GM12878 (cell line): ENCODE results near the gene ADCY2. TPM values are rescaled to one million over a fixed set of nuclear protein-coding genes. Genes with fewer than 3 reads are reported as not detected.

ENCODE experiments used
- ATAC-seq: fragments of 200-7000 bp; cut with Tn5 transposase; 3 replicates; pipeline ENCODE4 v1.9.1; 2020; ENCODE audit warnings: mild to moderate bottlenecking, moderate library complexity
- BruUV-seq: library from RNA; stranded (reverse); fragments of 400-500 nt; replicated peaks from 2 replicates; lab custom pipeline; 2021; lab: Mats Ljungman, UMichigan
- CTCF ChIA-PET: fragments of 300-600 bp; sonication (Branson Sonifier 250); formaldehyde crosslinking; extraction: SDS; loops from one replicate; lab custom pipeline; 2021; ENCODE audit warnings: inconsistent platforms; lab: Yijun Ruan, JAX
- POLR2A ChIA-PET: fragments of 350-600 bp; formaldehyde crosslinking; extraction: SDS; loops from one replicate; lab custom pipeline; 2021; ENCODE audit warnings: inconsistent platforms; lab: Charles Lee
- RAD21 ChIA-PET: fragments of 300-600 bp; sonication (Branson Sonifier 250); formaldehyde crosslinking; loops from one replicate; lab custom pipeline; 2023; ENCODE audit warnings: antibody characterized with exemption; ENCODE audit not compliant: unreplicated experiment; lab: Charles Lee
- SMC1A ChIA-PET: fragments of 300-600 bp; sonication (Branson Sonifier 250); formaldehyde crosslinking; loops from one replicate; lab custom pipeline; 2023; ENCODE audit not compliant: unreplicated experiment, uncharacterized antibody; lab: Charles Lee
- DNase-seq: peaks from one replicate; pipeline ENCODE4 v3.0.0-alpha.2; 2011; ENCODE audit warnings: low read depth, low spot score
- FAIRE-seq: peaks from 3 replicates; lab custom pipeline; 2011; peaks lifted over from hg19 to GRCh38; lab: Jason Lieb, UNC
- H2AFZ ChIP-seq: 2 replicates; pipeline ENCODE4 v1.6.0; 2011; ENCODE audit warnings: low read depth, low read length, control low read depth; ENCODE audit not compliant: control insufficient read depth
- H3K27ac ChIP-seq: 2 replicates; pipeline ENCODE4 v1.5.1; 2011; ENCODE audit warnings: control low read depth; ENCODE audit not compliant: control insufficient read depth, insufficient read depth
- H3K27me3 ChIP-seq, 2 experiments: replicated peaks in 1 of 2; 2 replicates each; pipeline versions ENCODE4 v1.6.0 to v1.6.1; 2011; ENCODE audit warnings: low read length in 1 of 2; ENCODE audit not compliant: control insufficient read depth in 2 of 2, insufficient read depth in 2 of 2
- H3K36me3 ChIP-seq, 2 experiments: 2 replicates each; pipeline ENCODE4 v1.5.1; 2011; ENCODE audit warnings: low read length in 1 of 2; ENCODE audit not compliant: control insufficient read depth in 2 of 2, insufficient read depth in 2 of 2
- H3K4me1 ChIP-seq: 2 replicates; pipeline ENCODE4 v1.6.1; 2011; ENCODE audit warnings: mild to moderate bottlenecking, low read length, moderate library complexity, mixed read lengths; ENCODE audit not compliant: control insufficient read depth, insufficient read depth
- H3K4me2 ChIP-seq: 2 replicates; pipeline ENCODE4 v1.6.0; 2011; ENCODE audit warnings: control low read depth; ENCODE audit not compliant: control insufficient read depth, insufficient read depth
- H3K4me3 ChIP-seq: fragments of 200-600 bp; sonication (generic); 2 replicates; pipeline ENCODE4 v1.5.1; 2016
- H3K79me2 ChIP-seq: 2 replicates; pipeline ENCODE4 v1.6.0; 2011; ENCODE audit warnings: low read length; ENCODE audit not compliant: control insufficient read depth, insufficient read depth
- H3K9ac ChIP-seq: 2 replicates; pipeline ENCODE4 v1.8.0; 2011; ENCODE audit warnings: low read length, control low read depth, mixed read lengths; ENCODE audit not compliant: control insufficient read depth, insufficient read depth
- H3K9me3 ChIP-seq: replicated peaks from 3 replicates; pipeline ENCODE4 v1.5.1; 2011; ENCODE audit warnings: mild to moderate bottlenecking, low read length; ENCODE audit not compliant: control insufficient read depth, insufficient read depth
- H4K20me1 ChIP-seq: 2 replicates; pipeline ENCODE4 v1.6.0; 2011; ENCODE audit not compliant: control insufficient read depth, insufficient read depth
- ASH2L ChIP-seq: fragments of 300-600, 200-600 bp; sonication (generic); IDR thresholded peaks from 2 replicates; pipeline ENCODE4 v1.6.1; 2017; ENCODE audit warnings: low read depth, mild to moderate bottlenecking, borderline replicate concordance
- ATF3 ChIP-seq: IDR thresholded peaks from 2 replicates; pipeline ENCODE4 v1.6.1; 2011; ENCODE audit warnings: low read depth, mild to moderate bottlenecking, low read length, moderate library complexity, borderline replicate concordance; ENCODE audit errors: extremely low read depth
- CBFB ChIP-seq: IDR thresholded peaks from 2 replicates; pipeline ENCODE4 v1.6.1; 2016; ENCODE audit warnings: antibody characterized with exemption, low read depth
- CREB1 ChIP-seq: IDR thresholded peaks from 2 replicates; pipeline ENCODE4 v1.6.1; 2012; ENCODE audit warnings: low read depth, mild to moderate bottlenecking, inconsistent platforms
- CTCF ChIP-seq, 3 experiments: IDR thresholded peaks in 2 of 3; conservative IDR thresholded peaks in 1 of 3; 2 replicates each; pipeline ENCODE4 v1.5.1; 2011; ENCODE audit warnings: low read depth in 3 of 3, low read length in 3 of 3, mild to moderate bottlenecking in 3 of 3, control low read depth in 2 of 3, moderate library complexity in 2 of 3, inconsistent platforms in 1 of 3, mixed read lengths in 1 of 3; ENCODE audit not compliant: control insufficient read depth in 2 of 3, insufficient read depth in 1 of 3; ENCODE audit errors: extremely low read depth in 1 of 3
- NFXL1 ChIP-seq: fragments of 450-650 bp; IDR thresholded peaks from 2 replicates; pipeline ENCODE4 v1.6.1; 2017; ENCODE audit warnings: antibody characterized with exemption, mild to moderate bottlenecking, borderline replicate concordance
- RB1 ChIP-seq: fragments of 450-650 bp; formaldehyde crosslinking; IDR thresholded peaks from 2 replicates; pipeline ENCODE4 v1.6.1; 2017; ENCODE audit warnings: mild to moderate bottlenecking, borderline replicate concordance
- TCF12 ChIP-seq: IDR thresholded peaks from 2 replicates; pipeline ENCODE4 v1.6.1; 2011; ENCODE audit warnings: low read depth, mild to moderate bottlenecking, low read length
- WRNIP1 ChIP-seq: IDR thresholded peaks from 2 replicates; pipeline ENCODE4 v1.6.1; 2011; ENCODE audit warnings: low read depth, low read length, improper control_type of control experiment, borderline replicate concordance
- ZSCAN29 ChIP-seq: fragments of 450-650 bp; IDR thresholded peaks from 2 replicates; pipeline ENCODE4 v1.6.1; 2017; ENCODE audit warnings: mild to moderate bottlenecking, moderate library complexity
- WGBS: methylation state at CpG from one replicate; pipeline ENCODE4 v1.1.6; 2016; ENCODE audit warnings: low lambda C conversion rate; ENCODE audit not compliant: insufficient replicate concordance, insufficient coverage; ENCODE audit errors: missing lambda C conversion rate; 5-methylcytosine and 5-hydroxymethylcytosine counted together
- in situ Hi-C: fragments of 300-500 bp; cut with MboI; formaldehyde crosslinking; loops from 9 replicates; pipeline ENCODE4 v1.14.3; 2018; ENCODE audit warnings: mixed read lengths
- intact Hi-C: fragments of 100-400 bp; cut with micrococcal nuclease; formaldehyde crosslinking; loops from one replicate; pipeline ENCODE4 v1.14.2; 2022; ENCODE audit not compliant: unreplicated experiment
- polyA plus RNA-seq, 11 experiments: library from polyadenylated mRNA; depleted of rRNA in 4 of 11; unstranded in 6 of 11; stranded (reverse) in 5 of 11; fragments of >200 nt; fragmentation: Nextera tagmentation in 4 of 11; fragmentation: Illumina TruSeq in 1 of 11; extraction: Ambion mirVana in 4 of 11; extraction: Trizol in 1 of 11; gene quantifications; 1 replicate in 1 of 11; 2 replicates in 10 of 11; pipeline versions ENCODE4 v1.2.1 to v1.2.3, GENCODE V29; 2011 to 2016; ENCODE audit warnings: inconsistent platforms in 2 of 11, missing spikeins in 2 of 11, low read depth in 1 of 11
- total RNA-seq, 4 experiments: library from RNA; depleted of rRNA in 3 of 4; stranded (reverse); fragments of >200 nt in 3 of 4; fragmentation: Illumina TruSeq in 1 of 4; extraction: Trizol in 1 of 4; gene quantifications; 2 replicates each; pipeline versions ENCODE4 v1.2.1 to v1.2.3, GENCODE V29; 2013 to 2021
- TF ChIP-seq, protein P1 (sequence below): fragments of 450-650 bp; IDR thresholded peaks from 2 replicates; pipeline ENCODE4 v1.6.1; 2014; ENCODE audit warnings: mild to moderate bottlenecking
- TF ChIP-seq, protein P2 (sequence below): fragments of 450-650 bp; formaldehyde crosslinking; IDR thresholded peaks from 2 replicates; pipeline ENCODE4 v1.5.0; 2022; ENCODE audit warnings: mild to moderate bottlenecking, missing genetic modification characterization

The ADCY2 gene
- total and polyA plus RNA-seq, 10 of the 15 experiments (the other 5 are each of a cell fraction or from before 2014, with no cell fraction given): 0.07 to 0.26 TPM; not detected in 8

GRCh38 chr5:7533941-7534340 is 138.0 kb downstream of the ADCY2 start:
- DNase-seq: no peak
- Histone ChIP-seq H2AFZ (no peak overlapping the region), H4K20me1 (no peaks in the 10 kb centered on the region), H3K4me3 (no peak overlapping the region), H3K27me3 (no peaks in the 10 kb centered on the region), H3K79me2 (no peaks in the 10 kb centered on the region), H3K9ac (no peak overlapping the region), H3K9me3 (no peaks in the 10 kb centered on the region), H3K4me2 (no peak overlapping the region), H3K36me3 (no peaks in the 10 kb centered on the region), H3K27ac (no peak overlapping the region), H3K4me1 (no peaks in the 10 kb centered on the region)
- intact Hi-C loops: no loop called here
- TF ChIP-seq, protein P1, sequence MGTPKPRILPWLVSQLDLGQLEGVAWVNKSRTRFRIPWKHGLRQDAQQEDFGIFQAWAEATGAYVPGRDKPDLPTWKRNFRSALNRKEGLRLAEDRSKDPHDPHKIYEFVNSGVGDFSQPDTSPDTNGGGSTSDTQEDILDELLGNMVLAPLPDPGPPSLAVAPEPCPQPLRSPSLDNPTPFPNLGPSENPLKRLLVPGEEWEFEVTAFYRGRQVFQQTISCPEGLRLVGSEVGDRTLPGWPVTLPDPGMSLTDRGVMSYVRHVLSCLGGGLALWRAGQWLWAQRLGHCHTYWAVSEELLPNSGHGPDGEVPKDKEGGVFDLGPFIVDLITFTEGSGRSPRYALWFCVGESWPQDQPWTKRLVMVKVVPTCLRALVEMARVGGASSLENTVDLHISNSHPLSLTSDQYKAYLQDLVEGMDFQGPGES: no peak
- no peak for TF ChIP-seq TCF12
- no peak for TF ChIP-seq NFXL1
- TF ChIP-seq ZSCAN29: no peak
- TF ChIP-seq ASH2L: no peak
- TF ChIP-seq RB1: no peak
- 0% methylated on average over 1 of the region's 1 CpG for WGBS
- CTCF ChIA-PET: no interaction called here
- POLR2A ChIA-PET: no interaction called here
- RAD21 ChIA-PET: no interaction called here
- SMC1A ChIA-PET: no interaction called here
- no TSS peak for BruUV-seq
- no peak for ATAC-seq
- no peak for FAIRE-seq
- in situ Hi-C loops: no loop called here

GRCh38 chr5:7534505-7534904 is 138.6 kb downstream of the ADCY2 start:
- Histone ChIP-seq H3K9ac (no peak overlapping the region), H3K27ac (no peak overlapping the region), H3K9me3 (no peaks in the 10 kb centered on the region), H3K4me2 (no peak overlapping the region), H3K36me3 (no peaks in the 10 kb centered on the region), H3K27me3 (no peaks in the 10 kb centered on the region), H3K4me1 (no peaks in the 10 kb centered on the region), H3K79me2 (no peaks in the 10 kb centered on the region), H4K20me1 (no peaks in the 10 kb centered on the region), H2AFZ (no peak overlapping the region), H3K4me3 (no peak overlapping the region)
- in situ Hi-C loops (no loop called here), intact Hi-C loops (no loop called here)
- FAIRE-seq (no peak), DNase-seq (no peak), ATAC-seq (no peak)
- ChIA-PET SMC1A (no interaction called here), RAD21 (no interaction called here), POLR2A (no interaction called here), CTCF (no interaction called here)
- BruUV-seq: no TSS peak
- WGBS: 12% methylated on average over 3 of the region's 3 CpGs
- TF ChIP-seq CBFB: no peak
- no peak for TF ChIP-seq ATF3
- no peak for TF ChIP-seq WRNIP1
- TF ChIP-seq CREB1: no peak
- TF ChIP-seq, protein P2, sequence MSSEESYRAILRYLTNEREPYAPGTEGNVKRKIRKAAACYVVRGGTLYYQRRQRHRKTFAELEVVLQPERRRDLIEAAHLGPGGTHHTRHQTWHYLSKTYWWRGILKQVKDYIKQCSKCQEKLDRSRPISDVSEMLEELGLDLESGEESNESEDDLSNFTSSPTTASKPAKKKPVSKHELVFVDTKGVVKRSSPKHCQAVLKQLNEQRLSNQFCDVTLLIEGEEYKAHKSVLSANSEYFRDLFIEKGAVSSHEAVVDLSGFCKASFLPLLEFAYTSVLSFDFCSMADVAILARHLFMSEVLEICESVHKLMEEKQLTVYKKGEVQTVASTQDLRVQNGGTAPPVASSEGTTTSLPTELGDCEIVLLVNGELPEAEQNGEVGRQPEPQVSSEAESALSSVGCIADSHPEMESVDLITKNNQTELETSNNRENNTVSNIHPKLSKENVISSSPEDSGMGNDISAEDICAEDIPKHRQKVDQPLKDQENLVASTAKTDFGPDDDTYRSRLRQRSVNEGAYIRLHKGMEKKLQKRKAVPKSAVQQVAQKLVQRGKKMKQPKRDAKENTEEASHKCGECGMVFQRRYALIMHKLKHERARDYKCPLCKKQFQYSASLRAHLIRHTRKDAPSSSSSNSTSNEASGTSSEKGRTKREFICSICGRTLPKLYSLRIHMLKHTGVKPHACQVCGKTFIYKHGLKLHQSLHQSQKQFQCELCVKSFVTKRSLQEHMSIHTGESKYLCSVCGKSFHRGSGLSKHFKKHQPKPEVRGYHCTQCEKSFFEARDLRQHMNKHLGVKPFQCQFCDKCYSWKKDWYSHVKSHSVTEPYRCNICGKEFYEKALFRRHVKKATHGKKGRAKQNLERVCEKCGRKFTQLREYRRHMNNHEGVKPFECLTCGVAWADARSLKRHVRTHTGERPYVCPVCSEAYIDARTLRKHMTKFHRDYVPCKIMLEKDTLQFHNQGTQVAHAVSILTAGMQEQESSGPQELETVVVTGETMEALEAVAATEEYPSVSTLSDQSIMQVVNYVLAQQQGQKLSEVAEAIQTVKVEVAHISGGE (CRISPR knock-in tag): no peak
- TF ChIP-seq CTCF (IDR thresholded peaks at IDR 0.05 in 2 of 3, conservative IDR thresholded peaks at IDR 0.05 in 1 of 3; ENCODE audit: control insufficient read depth in 2 of 3, extremely low read depth in 1 of 3, insufficient read depth in 1 of 3, low read depth in 3 of 3, low read length in 3 of 3): no peak
